Choroid plexus epithelial cell (primary cell): ENCODE data around the gene ZNF497.
A peak's percentile ranks its signal among the peaks of the same experiment; 100 is the strongest.
"Not testable (repeated sequence)": the region's sequence is repeated elsewhere in the genome, so short reads cannot be mapped to it uniquely, and the experiment has no call there.

Experiments
- DNase-seq: peaks from one replicate; pipeline ENCODE4 v3.0.0-alpha.2; 2010; ENCODE audit warnings: low read depth
- H3K4me3 ChIP-seq: 2 replicates; pipeline ENCODE4 v1.5.1; 2011; ENCODE audit warnings: low read depth, mild to moderate bottlenecking, control low read depth, low read length, moderate library complexity
- TF ChIP-seq, protein P1 (sequence below): conservative IDR thresholded peaks from 2 replicates; pipeline ENCODE4 v1.5.1; 2011; ENCODE audit warnings: low read depth, mild to moderate bottlenecking, control low read depth, inconsistent platforms, low read length, moderate library complexity

The ZNF497 gene

DNA sequence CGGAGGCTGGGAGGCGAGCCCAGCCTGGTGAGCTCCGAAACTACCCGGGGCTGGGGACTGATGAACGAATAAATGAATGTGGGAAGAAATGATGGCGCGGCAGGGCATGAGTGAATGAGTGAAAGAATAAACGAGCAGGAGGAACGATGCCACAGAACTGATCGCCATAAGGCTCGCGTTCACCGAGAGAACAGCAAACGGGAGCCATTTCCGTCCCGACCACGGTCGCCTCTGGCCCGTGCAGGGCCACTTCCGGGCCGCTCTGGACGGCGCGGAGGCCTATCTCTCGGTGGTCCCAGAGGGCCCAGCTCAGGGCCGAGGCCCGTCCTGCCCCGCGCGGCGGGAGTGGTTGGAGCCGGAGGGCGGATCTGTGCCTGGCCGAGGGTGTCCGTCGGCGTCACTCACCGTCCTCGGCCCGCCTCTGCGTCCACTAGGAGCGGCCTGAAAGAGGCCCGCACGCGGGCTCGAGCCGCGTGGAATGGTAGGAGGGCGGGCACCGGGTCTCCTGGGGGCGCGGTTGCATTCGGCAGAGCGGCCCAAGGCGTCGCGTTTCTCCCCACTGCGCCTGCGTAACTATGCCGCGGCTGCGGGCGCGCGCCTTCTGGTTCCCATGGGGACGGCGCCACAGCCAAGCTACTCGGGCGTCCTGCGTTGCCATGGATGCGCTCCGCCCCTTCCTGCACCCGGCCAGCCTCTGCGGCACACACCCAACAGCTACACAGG, at the start of gene ZNF497:
TSS of gene ZNF497 (minus strand) at position 480 of the 723 bp plus-strand sequence. CDS start 5,116 bp downstream, outside the sequence.
- TF ChIP-seq, protein P1, sequence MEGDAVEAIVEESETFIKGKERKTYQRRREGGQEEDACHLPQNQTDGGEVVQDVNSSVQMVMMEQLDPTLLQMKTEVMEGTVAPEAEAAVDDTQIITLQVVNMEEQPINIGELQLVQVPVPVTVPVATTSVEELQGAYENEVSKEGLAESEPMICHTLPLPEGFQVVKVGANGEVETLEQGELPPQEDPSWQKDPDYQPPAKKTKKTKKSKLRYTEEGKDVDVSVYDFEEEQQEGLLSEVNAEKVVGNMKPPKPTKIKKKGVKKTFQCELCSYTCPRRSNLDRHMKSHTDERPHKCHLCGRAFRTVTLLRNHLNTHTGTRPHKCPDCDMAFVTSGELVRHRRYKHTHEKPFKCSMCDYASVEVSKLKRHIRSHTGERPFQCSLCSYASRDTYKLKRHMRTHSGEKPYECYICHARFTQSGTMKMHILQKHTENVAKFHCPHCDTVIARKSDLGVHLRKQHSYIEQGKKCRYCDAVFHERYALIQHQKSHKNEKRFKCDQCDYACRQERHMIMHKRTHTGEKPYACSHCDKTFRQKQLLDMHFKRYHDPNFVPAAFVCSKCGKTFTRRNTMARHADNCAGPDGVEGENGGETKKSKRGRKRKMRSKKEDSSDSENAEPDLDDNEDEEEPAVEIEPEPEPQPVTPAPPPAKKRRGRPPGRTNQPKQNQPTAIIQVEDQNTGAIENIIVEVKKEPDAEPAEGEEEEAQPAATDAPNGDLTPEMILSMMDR, result peak; percentile 7
- peak; percentile 97 for DNase-seq
- peak within 1 kb of the TSS; percentile 63 for H3K4me3 ChIP-seq

DNA sequence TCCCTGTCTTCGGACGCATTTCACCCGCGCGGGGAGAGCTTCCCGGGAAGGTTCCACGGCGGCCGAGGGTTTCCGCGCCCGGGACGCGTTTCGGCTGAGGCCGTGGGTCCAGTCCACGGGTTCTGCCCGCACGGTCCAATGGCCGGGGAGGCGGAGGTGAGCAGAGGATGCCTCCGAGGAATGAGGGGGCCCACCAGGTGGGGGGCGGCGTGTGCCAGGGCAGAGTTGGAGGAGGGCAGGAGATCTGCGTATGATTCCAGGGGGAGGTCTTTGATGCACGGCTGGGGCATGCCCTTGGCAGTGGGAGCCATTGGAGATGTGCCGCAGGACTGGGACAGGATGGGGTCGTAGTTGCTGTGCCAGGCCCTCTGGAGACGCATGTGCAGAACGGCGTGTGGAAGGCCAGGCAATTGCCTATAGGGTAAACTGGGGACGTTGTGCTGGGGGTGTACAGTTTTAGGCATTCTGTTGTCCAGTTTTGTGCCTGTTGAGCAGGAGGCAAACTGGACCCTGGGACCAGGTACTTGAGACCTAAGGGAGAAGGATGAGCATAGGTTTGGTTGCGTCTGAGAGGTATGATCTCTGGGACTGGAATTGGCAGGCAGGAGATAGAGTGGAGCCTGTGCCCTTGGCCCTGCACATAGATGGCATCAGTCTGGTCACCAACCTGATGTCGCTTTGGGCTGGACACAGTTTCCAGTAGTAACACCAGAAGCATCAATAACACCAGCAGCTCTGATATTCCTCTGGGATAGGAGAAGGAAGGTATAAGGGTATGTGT, 46.6 kb upstream of the ZNF497 start:
- DNase-seq, result peak; percentile 33
- TF ChIP-seq, protein P1, result peak; percentile 3
- peak overlapping the region; percentile 97 for H3K4me3 ChIP-seq

DNA sequence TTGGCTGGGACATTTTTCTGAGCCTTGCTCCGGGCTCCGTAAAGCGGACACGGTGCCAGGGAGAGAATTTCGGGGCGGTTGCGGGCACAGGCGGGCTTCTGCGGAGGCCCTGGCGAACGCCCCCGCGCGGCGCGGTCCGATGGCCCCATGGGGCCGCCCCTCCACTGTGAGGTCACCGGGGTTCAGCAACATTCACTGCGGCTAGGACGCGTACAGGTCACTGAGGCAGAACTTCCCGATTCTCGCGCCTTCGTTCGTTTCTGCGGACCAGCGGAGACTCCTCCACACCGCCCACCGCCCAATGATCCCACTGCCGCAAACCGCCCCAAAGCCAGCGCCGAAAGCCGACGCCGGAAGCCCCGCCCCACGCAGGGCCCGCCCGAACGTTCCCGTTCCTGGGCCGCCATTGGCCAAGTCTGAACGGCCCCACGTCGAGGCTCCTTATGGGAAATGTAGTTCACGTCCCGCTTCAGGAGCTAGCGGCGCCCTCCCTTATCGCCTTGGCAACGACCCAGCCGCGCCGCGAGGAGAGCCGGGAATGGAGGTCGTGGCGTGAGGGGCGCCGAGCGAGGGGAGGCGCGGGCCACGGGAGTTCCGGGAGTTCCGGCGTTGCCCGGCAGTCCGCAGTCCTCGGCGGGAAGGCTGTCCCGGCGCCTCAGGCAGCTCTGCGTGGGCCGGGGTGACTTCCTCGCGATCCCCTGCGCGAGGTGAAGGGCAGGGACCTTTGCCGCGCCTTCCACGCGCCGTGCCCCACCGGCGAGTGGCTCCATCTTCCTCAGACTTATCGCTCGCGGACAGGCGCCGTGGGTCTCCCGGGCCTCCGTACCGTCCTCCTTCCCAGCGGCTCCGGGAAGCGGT, 45.8 kb upstream of the ZNF497 start, which contains the start of gene ZNF584:
TSS of gene ZNF584 (plus strand) at position 498 of the 858 bp plus-strand sequence. CDS start 499 bp downstream, outside the sequence.
- H3K4me3 ChIP-seq, result peak within 1 kb of the TSS; percentile 97
- TF ChIP-seq, protein P1, result no peak
- DNase-seq, result peak; percentile 95

DNA sequence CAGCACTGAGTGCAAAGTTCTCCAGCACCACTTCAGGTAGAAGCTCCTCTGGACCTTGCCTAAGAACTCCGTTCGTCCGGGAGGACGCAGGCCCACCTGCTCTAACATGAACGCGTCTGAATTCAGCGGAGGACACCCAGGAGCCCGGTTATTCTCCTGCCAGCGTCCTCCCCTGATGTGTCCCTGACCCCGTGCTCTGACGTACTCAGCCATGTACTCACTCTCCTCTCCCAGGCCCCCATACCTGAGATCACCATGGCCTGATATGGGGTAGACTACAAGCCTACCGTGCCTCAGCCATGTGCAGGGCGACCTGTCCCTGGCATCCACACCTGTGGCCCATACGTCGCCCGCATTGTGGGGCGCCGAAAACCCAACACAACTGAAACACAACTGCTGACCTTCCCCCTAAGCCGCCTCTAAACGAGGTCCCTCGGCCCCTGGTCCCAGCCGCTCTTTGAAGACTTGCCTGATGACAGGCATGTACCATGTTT, 45.2 kb upstream of the ZNF497 start:
- H3K4me3 ChIP-seq, result peak overlapping the region; percentile 97
- TF ChIP-seq, protein P1, result no peak
- peak; percentile 38 for DNase-seq

DNA sequence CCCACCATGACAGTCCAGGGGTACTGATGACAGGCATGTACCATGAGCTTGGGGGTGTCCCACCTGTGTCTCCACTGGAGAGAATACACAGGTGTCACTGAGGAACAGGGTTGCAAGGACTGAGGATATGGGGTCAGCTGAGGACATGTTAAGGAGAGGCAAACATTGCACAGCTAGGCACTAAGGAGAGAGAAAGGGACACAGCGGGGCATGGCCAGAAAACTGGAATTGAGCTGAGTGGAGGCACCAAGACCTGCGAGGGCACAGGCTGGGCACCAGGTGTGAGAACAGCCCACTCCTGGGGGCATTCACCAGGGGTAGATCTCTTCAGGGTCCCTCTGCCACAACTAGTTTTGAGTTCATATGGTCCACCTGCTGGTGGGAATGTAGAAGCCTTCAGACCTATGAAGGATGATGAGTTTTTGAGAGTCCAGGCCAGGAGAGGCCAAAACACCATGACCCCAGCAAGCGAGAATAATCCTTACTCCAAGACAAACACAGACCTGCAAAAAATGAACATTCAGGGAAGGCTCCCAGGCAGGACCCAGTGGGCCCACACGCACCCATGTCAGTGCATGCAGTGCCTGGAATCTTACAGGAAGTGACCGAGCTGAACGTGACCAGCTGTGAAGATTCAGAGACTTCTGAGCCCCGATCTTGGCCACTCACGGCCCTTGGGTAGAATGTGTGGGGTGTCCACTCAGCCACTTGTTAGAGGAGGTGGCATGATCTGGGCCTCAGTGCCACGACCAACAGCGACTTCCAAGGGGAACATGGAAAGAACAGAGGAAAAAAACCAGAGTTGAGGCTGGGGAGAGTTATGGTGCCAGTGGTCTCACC, 44.5 kb upstream of the ZNF497 start:
- H3K4me3 ChIP-seq, result peak overlapping the region; percentile 97
- peak; percentile 38 for DNase-seq
- TF ChIP-seq, protein P1, result peak; percentile 59

DNA sequence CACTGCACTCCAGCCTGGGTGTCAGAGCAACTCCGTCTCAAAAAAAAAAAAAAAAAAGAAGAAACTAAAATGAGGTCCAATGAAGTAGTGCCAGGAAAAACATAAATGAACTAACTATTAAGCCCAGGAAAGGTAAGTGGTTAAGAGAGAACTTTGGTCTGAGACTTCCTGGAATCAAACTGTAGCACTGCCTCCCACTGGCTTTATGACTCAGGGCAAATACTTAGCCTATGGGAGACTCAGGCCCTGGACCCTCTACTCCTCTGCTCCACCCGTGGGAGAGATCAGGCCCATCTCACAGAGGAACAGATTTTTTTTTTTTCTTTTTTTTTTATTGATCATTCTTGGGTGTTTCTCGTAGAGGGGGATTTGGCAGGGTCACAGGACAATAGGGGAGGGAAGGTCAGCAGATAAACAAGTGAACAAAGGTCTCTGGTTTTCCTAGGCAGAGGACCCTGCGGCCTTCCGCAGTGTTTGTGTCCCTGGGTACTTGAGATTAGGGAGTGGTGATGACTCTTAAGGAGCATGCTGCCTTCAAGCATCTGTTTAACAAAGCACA, 41.4 kb upstream of the ZNF497 start:
- DNase-seq, result peak; percentile 22
- not testable (repeated sequence) for H3K4me3 ChIP-seq
